K562 (cell line): ENCODE measurements around the gene ZNF792. TPM values are rescaled to one million over a fixed set of nuclear protein-coding genes. Genes with fewer than 3 reads are reported as not detected.
A peak's percentile ranks its signal among the peaks of the same experiment; 100 is the strongest.

Experiments
- ATAC-seq: fragments of 200-7000 bp; cut with Tn5 transposase; 3 replicates; pipeline ENCODE4 v1.9.1; 2020; ENCODE audit warnings: moderate library complexity
- BruUV-seq: library from RNA; stranded (reverse); fragments of 400-500 nt; replicated peaks from 2 replicates; lab custom pipeline; 2021; lab: Mats Ljungman, UMichigan
- CTCF ChIA-PET: fragments of 300-600 bp; formaldehyde crosslinking; extraction: SDS; loops from one replicate; lab custom pipeline; 2021; ENCODE audit warnings: low intra/inter-chr PET ratio; lab: Yijun Ruan, JAX
- POLR2A ChIA-PET: fragments of 300-600, 350-650 bp; sonication (Branson Sonifier 250); formaldehyde crosslinking; extraction: SDS; loops from one replicate; lab custom pipeline; 2021; ENCODE audit warnings: antibody characterized with exemption, inconsistent platforms; lab: Yijun Ruan, JAX
- DNase-seq, 4 experiments: peaks; one replicate each; pipeline versions ENCODE4 v3.0.0 to v3.0.0-alpha.2; 2011 to 2018; ENCODE audit warnings: low spot score in 3 of 4, mixed read lengths in 3 of 4; ENCODE audit errors: extremely low read depth in 1 of 4
- FAIRE-seq: peaks from 2 replicates; lab custom pipeline; 2011; peaks lifted over from hg19 to GRCh38; lab: Jason Lieb, UNC
- H2AFZ ChIP-seq: 2 replicates; pipeline ENCODE4 v1.6.0; 2011; ENCODE audit warnings: low read depth, low read length, control low read depth, inconsistent platforms
- H3K27ac ChIP-seq: fragments of 200-600 bp; 3 replicates; pipeline ENCODE4 v1.8.0; 2011; ENCODE audit warnings: low read depth, mild to moderate bottlenecking, control low read depth, inconsistent platforms, low read length, moderate library complexity, mixed read lengths; ENCODE audit errors: extremely low read depth
- H3K27me3 ChIP-seq, 2 experiments: fragments of 300-600 bp in 1 of 2; 2 replicates in 1 of 2; 3 replicates in 1 of 2; pipeline versions ENCODE4 v1.6.0 to v1.8.0; 2011; ENCODE audit warnings: inconsistent platforms in 2 of 2, low read length in 2 of 2, mild to moderate bottlenecking in 1 of 2, mixed read lengths in 1 of 2, moderate library complexity in 1 of 2; ENCODE audit not compliant: control insufficient read depth in 2 of 2, insufficient read depth in 2 of 2
- H3K36me3 ChIP-seq: fragments of 300-600 bp; 3 replicates; pipeline ENCODE4 v1.8.0; 2011; ENCODE audit warnings: mild to moderate bottlenecking, low read length, inconsistent platforms; ENCODE audit not compliant: control insufficient read depth, insufficient read depth
- H3K4me1 ChIP-seq, 2 experiments: fragments of 200-600 bp in 1 of 2; replicated peaks in 1 of 2; 2 replicates in 1 of 2; 3 replicates in 1 of 2; pipeline versions ENCODE4 v1.5.1 to v1.8.0; 2011; ENCODE audit warnings: inconsistent platforms in 2 of 2, low read length in 2 of 2, mild to moderate bottlenecking in 1 of 2, mixed read lengths in 1 of 2, moderate library complexity in 1 of 2; ENCODE audit not compliant: control insufficient read depth in 2 of 2, insufficient read depth in 2 of 2
- H3K4me2 ChIP-seq: 2 replicates; pipeline ENCODE4 v1.6.1; 2011; ENCODE audit warnings: low read length, control low read depth, inconsistent platforms, mixed read lengths; ENCODE audit not compliant: insufficient read depth
- H3K4me3 ChIP-seq: fragments of 200-600 bp; sonication (generic), shearing (Covaris generic); 2 replicates; pipeline ENCODE4 v1.5.1; 2016; ENCODE audit warnings: control low read depth, inconsistent platforms
- H3K79me2 ChIP-seq: fragments of 200-600 bp; 3 replicates; pipeline ENCODE4 v1.8.0; 2011; ENCODE audit warnings: low read length, inconsistent platforms; ENCODE audit not compliant: control insufficient read depth, insufficient read depth
- H3K9ac ChIP-seq, 2 experiments: 2 replicates each; pipeline versions ENCODE4 v1.6.0 to v1.6.1; 2011; ENCODE audit warnings: low read depth in 2 of 2, low read length in 2 of 2, control low read depth in 1 of 2, inconsistent platforms in 1 of 2, mild to moderate bottlenecking in 1 of 2, mixed read lengths in 1 of 2; ENCODE audit not compliant: insufficient read depth in 1 of 2
- H3K9me1 ChIP-seq: one replicate; pipeline ENCODE4 v1.6.0; 2011; ENCODE audit warnings: inconsistent platforms, mild to moderate bottlenecking, low read length, moderate library complexity; ENCODE audit not compliant: control insufficient read depth, insufficient read depth
- H3K9me3 ChIP-seq: replicated peaks from 2 replicates; pipeline ENCODE4 v1.5.1; 2011; ENCODE audit warnings: low read depth, low read length, inconsistent platforms; ENCODE audit not compliant: control insufficient read depth, insufficient read depth
- H4K20me1 ChIP-seq: replicated peaks from 2 replicates; pipeline ENCODE4 v1.6.1; 2011; ENCODE audit warnings: low read length, inconsistent platforms, mixed read lengths; ENCODE audit not compliant: control insufficient read depth, insufficient read depth
- C11orf30 ChIP-seq: fragments of 450-650 bp; IDR thresholded peaks from 2 replicates; pipeline ENCODE4 v1.6.1; 2016; ENCODE audit warnings: low read depth, mild to moderate bottlenecking
- CBFA2T3 ChIP-seq: fragments of 450-650 bp; IDR thresholded peaks from 2 replicates; pipeline ENCODE4 v1.6.1; 2017
- HNRNPLL ChIP-seq: fragments of 200-400 bp; formaldehyde crosslinking; IDR thresholded peaks from 2 replicates; pipeline ENCODE4 v1.6.1; 2017; ENCODE audit warnings: low read length, low read depth, mild to moderate bottlenecking; ENCODE audit not compliant: poor library complexity, severe bottlenecking
- MAFF ChIP-seq: IDR thresholded peaks from 2 replicates; pipeline ENCODE4 v1.6.1; 2012; ENCODE audit warnings: low read length, improper control_type of control experiment
- MTA1 ChIP-seq: fragments of 450-650 bp; IDR thresholded peaks from 2 replicates; pipeline ENCODE4 v1.6.1; 2017; ENCODE audit warnings: borderline replicate concordance
- NELFE ChIP-seq: IDR thresholded peaks from 2 replicates; pipeline ENCODE4 v1.6.1; 2011; ENCODE audit warnings: mild to moderate bottlenecking; ENCODE audit not compliant: insufficient read depth, insufficient read length
- SNIP1 ChIP-seq: fragments of 450-650 bp; IDR thresholded peaks from 2 replicates; pipeline ENCODE4 v1.7.1; 2017; ENCODE audit warnings: low read depth, mild to moderate bottlenecking
- WGBS: fragments of 100-300 bp; shearing (Covaris generic); methylation state at CpG from one replicate; pipeline ENCODE4 v1.1.6; 2016; ENCODE audit warnings: low coverage, mixed read lengths; ENCODE audit not compliant: insufficient coverage; ENCODE audit errors: missing lambda C conversion rate; 5-methylcytosine and 5-hydroxymethylcytosine counted together
- in situ Hi-C: fragments of 300-500 bp; cut with MboI; formaldehyde crosslinking; loops from 4 replicates; pipeline ENCODE4 v1.15.0; 2018; ENCODE audit warnings: inconsistent platforms, mixed read lengths
- intact Hi-C: fragments of 100-400 bp; cut with micrococcal nuclease; formaldehyde crosslinking; loops from 2 replicates; pipeline ENCODE4 v1.14.2; 2022
- polyA plus RNA-seq, 8 experiments: library from polyadenylated mRNA; depleted of rRNA in 4 of 8; stranded (reverse) in 5 of 8; unstranded in 3 of 8; fragments of >200 nt; fragmentation: Nextera tagmentation in 2 of 8; fragmentation: Illumina TruSeq in 1 of 8; extraction: Ambion mirVana in 2 of 8; extraction: Trizol in 1 of 8; gene quantifications; 2 replicates each; pipeline versions ENCODE4 v1.2.1 to v1.2.3, GENCODE V29; 2011 to 2014; ENCODE audit warnings: inconsistent platforms in 1 of 8, missing spikeins in 1 of 8
- total RNA-seq, 7 experiments: library from RNA; depleted of rRNA in 6 of 7; stranded (reverse); fragments of >200 nt in 6 of 7; fragmentation: Illumina TruSeq in 2 of 7; extraction: Trizol in 2 of 7; gene quantifications; 2 replicates each; pipeline versions ENCODE4 v1.2.1 to v1.2.3, GENCODE V29; 2011 to 2021; ENCODE audit warnings: low replicate concordance in 1 of 7
- TF ChIP-seq, protein P1 (sequence below): fragments of 450-650 bp; IDR thresholded peaks from 2 replicates; pipeline ENCODE4 v1.6.1; 2016

The ZNF792 gene
- total and polyA plus RNA-seq, 9 of the 15 experiments (the other 6 are each of a cell fraction or from before 2014, with no cell fraction given) = 3.3 to 16.5 (median 10.4) TPM

DNA sequence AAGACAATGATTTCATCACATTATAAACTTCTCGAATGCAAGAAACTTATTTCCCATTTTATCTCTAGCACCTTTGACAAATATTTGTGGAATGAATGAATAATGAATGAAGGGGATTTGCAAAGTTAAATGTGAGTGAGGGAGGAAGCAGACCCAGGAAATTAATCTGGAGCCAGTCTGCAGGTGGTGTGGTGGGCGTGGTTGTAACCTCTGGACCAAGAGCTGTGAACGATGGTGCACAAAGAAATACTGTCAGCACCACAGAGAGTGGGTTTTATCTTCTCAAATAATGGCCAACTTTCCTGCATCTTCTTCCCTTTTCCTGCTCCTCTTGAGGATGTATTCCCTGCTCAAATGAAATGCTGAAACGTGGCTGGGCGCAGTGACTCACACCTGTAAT, 11.0 kb upstream of the ZNF792 start:
- no peak overlapping the region for H2AFZ ChIP-seq
- no peaks in the 10 kb centered on the region for H3K27me3 ChIP-seq
- DNase-seq (no peak), FAIRE-seq (peak; percentile 15), ATAC-seq (no peak)
- in situ Hi-C loops (no loop called here), intact Hi-C loops (no loop called here)
- ChIA-PET CTCF (interaction anchor here (3.0 kb wide), 1 partner anchor 38 kb away, joined by 28 read pairs; no protein-coding TSS in a partner anchor), POLR2A (interaction anchor here (0.6 to 0.7 kb wide), 2 partner anchors 79 to 829 kb away, joined by 3 read pairs; no protein-coding TSS in a partner anchor)
- no peak overlapping the region for H3K9ac ChIP-seq
- H3K36me3 ChIP-seq = no peaks in the 10 kb centered on the region
- peaks cover 17% of the 10 kb centered on the region for H3K9me3 ChIP-seq
- H3K27ac ChIP-seq = no peak overlapping the region
- H4K20me1 ChIP-seq = no peaks in the 10 kb centered on the region
- no peaks in the 10 kb centered on the region for H3K9me1 ChIP-seq
- no peaks in the 10 kb centered on the region for H3K79me2 ChIP-seq
- no peak overlapping the region for H3K4me2 ChIP-seq
- peaks cover 21 to 26% of the 10 kb centered on the region in 2 experiments; a peak in 4 of 5 replicates for H3K4me1 ChIP-seq
- TF ChIP-seq HNRNPLL (no peak), MAFF (no peak)
- WGBS = 35% methylated on average over 5 of the region's 5 CpGs
- BruUV-seq = no TSS peak
- H3K4me3 ChIP-seq = no peak overlapping the region

DNA sequence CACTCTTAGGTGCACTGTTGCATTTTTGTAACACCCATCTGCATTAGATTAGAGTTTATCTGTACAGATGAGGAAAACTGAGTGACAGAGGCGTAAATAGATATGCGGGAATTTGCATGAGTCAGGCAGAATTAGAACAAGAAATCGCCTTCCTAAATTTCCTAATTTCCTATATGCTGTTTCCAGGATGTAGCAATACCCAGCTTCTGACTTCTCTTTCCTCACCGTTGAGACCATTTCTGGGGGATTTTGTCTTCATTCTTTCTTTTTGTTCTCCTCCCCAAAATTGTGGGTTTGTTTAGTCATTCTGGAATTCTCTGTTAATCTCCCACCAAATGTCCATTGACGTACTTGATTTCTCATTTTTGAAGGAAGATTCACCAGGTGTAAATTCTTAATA, 10.6 kb upstream of the ZNF792 start:
- CTCF ChIA-PET = interaction anchor here (3.0 kb wide), 1 partner anchor 38 kb away, joined by 28 read pairs; no protein-coding TSS in a partner anchor
- Histone ChIP-seq H3K4me1 (peaks cover 17 to 23% of the 10 kb centered on the region in 2 experiments; a peak in 3 of 5 replicates), H3K27me3 (no peaks in the 10 kb centered on the region), H3K9me1 (no peaks in the 10 kb centered on the region), H3K36me3 (no peaks in the 10 kb centered on the region), H3K79me2 (no peaks in the 10 kb centered on the region), H3K4me2 (no peak overlapping the region), H3K4me3 (no peak overlapping the region), H4K20me1 (no peaks in the 10 kb centered on the region), H2AFZ (peak overlapping the region; percentile 44; the same call in 1 of the 2 replicates), H3K9ac (no peak overlapping the region), H3K9me3 (peaks cover 20% of the 10 kb centered on the region), H3K27ac (no peak overlapping the region)
- intact Hi-C loops = loop anchor here (5.0 kb wide), 2 partner anchors 132 to 163 kb away; partner anchors contain the start of genes FXYD1 and LGI4
- TF ChIP-seq, protein P1, sequence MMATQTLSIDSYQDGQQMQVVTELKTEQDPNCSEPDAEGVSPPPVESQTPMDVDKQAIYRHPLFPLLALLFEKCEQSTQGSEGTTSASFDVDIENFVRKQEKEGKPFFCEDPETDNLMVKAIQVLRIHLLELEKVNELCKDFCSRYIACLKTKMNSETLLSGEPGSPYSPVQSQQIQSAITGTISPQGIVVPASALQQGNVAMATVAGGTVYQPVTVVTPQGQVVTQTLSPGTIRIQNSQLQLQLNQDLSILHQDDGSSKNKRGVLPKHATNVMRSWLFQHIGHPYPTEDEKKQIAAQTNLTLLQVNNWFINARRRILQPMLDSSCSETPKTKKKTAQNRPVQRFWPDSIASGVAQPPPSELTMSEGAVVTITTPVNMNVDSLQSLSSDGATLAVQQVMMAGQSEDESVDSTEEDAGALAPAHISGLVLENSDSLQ = peak; percentile 22; the same call in 1 of the 2 replicates
- TF ChIP-seq NELFE = no peak
- no peak for TF ChIP-seq MTA1
- TF ChIP-seq SNIP1 = no peak
- 0 out of 2 replicates have a peak, but pooled peaks have one; percentile 6 for TF ChIP-seq C11orf30
- TF ChIP-seq CBFA2T3 = peak; percentile 7; the same call in 1 of the 2 replicates
- WGBS = 21% methylated on average over 5 of the region's 5 CpGs
- in situ Hi-C loops = no loop called here
- ATAC-seq = no peak
- FAIRE-seq = no peak
- no TSS peak for BruUV-seq
- no peak for DNase-seq
- POLR2A ChIA-PET = interaction anchor here (0.6 to 0.7 kb wide), 3 partner anchors 80 to 829 kb away, joined by 3 read pairs; no protein-coding TSS in a partner anchor
